ENCODE data around the gene SPOCK3.

DNA sequence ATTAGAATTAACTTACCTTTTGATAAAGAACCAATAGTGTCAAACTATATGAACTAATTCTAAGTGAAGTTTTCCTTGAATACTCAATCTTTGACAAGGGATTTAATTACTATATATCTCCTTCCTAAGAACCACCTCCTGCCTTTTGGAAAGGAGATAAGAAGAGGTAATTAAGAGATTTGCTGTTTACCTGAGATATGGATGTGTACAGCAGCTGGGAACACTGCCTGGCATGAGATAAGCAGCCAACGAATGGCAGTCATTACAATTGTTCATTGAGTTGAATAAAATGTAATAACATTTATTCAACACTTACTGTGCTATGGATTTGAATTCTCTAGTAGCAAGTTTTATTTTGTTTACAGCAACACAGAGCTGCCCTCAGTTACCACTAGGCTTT is 407.1 kb downstream of the SPOCK3 start:
- no peak for TF ChIP-seq CTCF (IDR thresholded peaks at IDR 0.05)
- no peak for TF ChIP-seq RFX5 (IDR thresholded peaks at IDR 0.05)
- TF ChIP-seq PHF8 (IDR thresholded peaks at IDR 0.05; ENCODE audit: borderline replicate concordance, low read depth) = no peak
- no peak for TF ChIP-seq RCOR1 (IDR thresholded peaks at IDR 0.05; ENCODE audit: low read depth, low read length)
- TF ChIP-seq, protein P1, sequence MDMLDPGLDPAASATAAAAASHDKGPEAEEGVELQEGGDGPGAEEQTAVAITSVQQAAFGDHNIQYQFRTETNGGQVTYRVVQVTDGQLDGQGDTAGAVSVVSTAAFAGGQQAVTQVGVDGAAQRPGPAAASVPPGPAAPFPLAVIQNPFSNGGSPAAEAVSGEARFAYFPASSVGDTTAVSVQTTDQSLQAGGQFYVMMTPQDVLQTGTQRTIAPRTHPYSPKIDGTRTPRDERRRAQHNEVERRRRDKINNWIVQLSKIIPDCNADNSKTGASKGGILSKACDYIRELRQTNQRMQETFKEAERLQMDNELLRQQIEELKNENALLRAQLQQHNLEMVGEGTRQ (IDR thresholded peaks at IDR 0.05) = no peak
- no peak for TF ChIP-seq RNF2 (IDR thresholded peaks at IDR 0.05; ENCODE audit: borderline replicate concordance, low read depth)
- TF ChIP-seq MAZ (IDR thresholded peaks at IDR 0.05; ENCODE audit: borderline replicate concordance, low read depth, low read length) = no peak
